ES-I3 (cell line): ENCODE data around the gene ADO.
A peak's percentile ranks its signal among the peaks of the same experiment; 100 is the strongest.
"Not testable (repeated sequence)": the region's sequence is repeated elsewhere in the genome, so short reads cannot be mapped to it uniquely, and the experiment has no call there.

Source experiments
- H3K36me3 ChIP-seq: 2 replicates; pipeline ENCODE4 v1.6.1; 2013; ENCODE audit warnings: mild to moderate bottlenecking, low read length, control low read depth, moderate library complexity; ENCODE audit not compliant: insufficient read depth
- H3K4me1 ChIP-seq: 2 replicates; pipeline ENCODE4 v1.6.1; 2013; ENCODE audit warnings: mild to moderate bottlenecking, control low read depth, low read length; ENCODE audit not compliant: insufficient read depth
- H3K9ac ChIP-seq: 2 replicates; pipeline ENCODE4 v1.6.1; 2013; ENCODE audit warnings: low read depth, mild to moderate bottlenecking, low read length, moderate library complexity
- H3K9me3 ChIP-seq: 2 replicates; pipeline ENCODE4 v1.6.1; 2013; ENCODE audit warnings: mild to moderate bottlenecking, low read length, moderate library complexity; ENCODE audit not compliant: control insufficient read depth, insufficient read depth

ADO gene

GRCh38 chr10:62779487-62780248 lies 24.9 kb upstream of the ADO start:
- H3K9me3 ChIP-seq, result no peaks in the 10 kb centered on the region
- H3K4me1 ChIP-seq, result no peaks in the 10 kb centered on the region
- H3K36me3 ChIP-seq, result no peaks in the 10 kb centered on the region
- no peak overlapping the region for H3K9ac ChIP-seq

- not testable (repeated sequence) for H3K4me1 ChIP-seq, H3K36me3 ChIP-seq, H3K9ac ChIP-seq, H3K9me3 ChIP-seq
These were observed 20.0 kb upstream of the ADO start for GRCh38 chr10:62784537-62784936.

- not testable (repeated sequence) for H3K9me3 ChIP-seq, H3K9ac ChIP-seq, H3K4me1 ChIP-seq, H3K36me3 ChIP-seq
These were observed 16.2 kb upstream of the ADO start for GRCh38 chr10:62788285-62788684.

- no peaks in the 10 kb centered on the region for H3K4me1 ChIP-seq
- H3K9ac ChIP-seq, result no peak overlapping the region
- no peaks in the 10 kb centered on the region for H3K36me3 ChIP-seq
- no peaks in the 10 kb centered on the region for H3K9me3 ChIP-seq
These were observed 15.6 kb upstream of the ADO start for GRCh38 chr10:62788861-62789467.

GRCh38 chr10:62790019-62790555 lies 14.4 kb upstream of the ADO start:
- Histone ChIP-seq H3K4me1 (no peaks in the 10 kb centered on the region), H3K9me3 (no peaks in the 10 kb centered on the region), H3K9ac (no peak overlapping the region), H3K36me3 (no peaks in the 10 kb centered on the region)

- H3K4me1 ChIP-seq, result no peaks in the 10 kb centered on the region
- no peaks in the 10 kb centered on the region for H3K9me3 ChIP-seq
- H3K36me3 ChIP-seq, result no peaks in the 10 kb centered on the region
- no peak overlapping the region for H3K9ac ChIP-seq
These were observed 13.9 kb upstream of the ADO start for GRCh38 chr10:62790571-62790970.

GRCh38 chr10:62792261-62792660 lies 12.3 kb upstream of the ADO start:
- Histone ChIP-seq H3K9me3 (no peaks in the 10 kb centered on the region), H3K9ac (no peak overlapping the region), H3K4me1 (no peaks in the 10 kb centered on the region), H3K36me3 (no peaks in the 10 kb centered on the region)

GRCh38 chr10:62794306-62794705 lies 10.2 kb upstream of the ADO start:
- Histone ChIP-seq H3K36me3 (no peaks in the 10 kb centered on the region), H3K9me3 (no peaks in the 10 kb centered on the region), H3K9ac (no peak overlapping the region), H3K4me1 (no peaks in the 10 kb centered on the region)

GRCh38 chr10:62795100-62795499 lies 9.4 kb upstream of the ADO start:
- Histone ChIP-seq H3K36me3 (no peaks in the 10 kb centered on the region), H3K9ac (no peak overlapping the region), H3K4me1 (no peaks in the 10 kb centered on the region), H3K9me3 (no peaks in the 10 kb centered on the region)

GRCh38 chr10:62795762-62796161 lies 8.8 kb upstream of the ADO start:
- Histone ChIP-seq H3K9me3 (no peaks in the 10 kb centered on the region), H3K36me3 (no peaks in the 10 kb centered on the region), H3K4me1 (no peaks in the 10 kb centered on the region), H3K9ac (no peak overlapping the region)

GRCh38 chr10:62796896-62797295 lies 7.6 kb upstream of the ADO start:
- Histone ChIP-seq H3K9ac (no peak overlapping the region), H3K36me3 (no peaks in the 10 kb centered on the region), H3K4me1 (no peaks in the 10 kb centered on the region), H3K9me3 (no peaks in the 10 kb centered on the region)

- H3K9ac ChIP-seq, result no peak overlapping the region
- no peaks in the 10 kb centered on the region for H3K36me3 ChIP-seq
- H3K9me3 ChIP-seq, result no peaks in the 10 kb centered on the region
- peaks cover 15% of the 10 kb centered on the region for H3K4me1 ChIP-seq
These were observed 2.6 kb upstream of the ADO start for GRCh38 chr10:62801871-62802270.

GRCh38 chr10:62803724-62804355 lies 680 bp upstream of the ADO start:
- H3K9me3 ChIP-seq, result no peaks in the 10 kb centered on the region
- H3K4me1 ChIP-seq, result peaks cover 18% of the 10 kb centered on the region
- H3K36me3 ChIP-seq, result no peaks in the 10 kb centered on the region
- peak overlapping the region; percentile 88 for H3K9ac ChIP-seq

GRCh38 chr10:62805231-62806099 lies 945 bp downstream of the ADO start:
- Histone ChIP-seq H3K4me1 (peaks cover 18% of the 10 kb centered on the region), H3K36me3 (no peaks in the 10 kb centered on the region)

More at GRCh38 chr10:62805231-62806099, 945 bp downstream of the ADO start:
- H3K9me3 ChIP-seq, result no peaks in the 10 kb centered on the region
- H3K9ac ChIP-seq, result peak overlapping the region; percentile 88
